GM12892 (cell line): ENCODE results near the gene PROM2.

Experiments
- DNase-seq: peaks from one replicate; pipeline ENCODE4 v3.0.0; 2011; ENCODE audit not compliant: insufficient read length
- FAIRE-seq: peaks from 2 replicates; lab custom pipeline; 2011; peaks lifted over from hg19 to GRCh38; lab: Jason Lieb, UNC
- POLR2A ChIP-seq: IDR thresholded peaks from 2 replicates; pipeline ENCODE4 v1.6.1; 2011; ENCODE audit warnings: low read depth, low read length, control low read depth
- POLR2AphosphoS5 ChIP-seq: IDR thresholded peaks from 2 replicates; pipeline ENCODE4 v1.6.1; 2011; ENCODE audit warnings: low read depth, low read length, control low read depth
- TAF1 ChIP-seq: IDR thresholded peaks from 2 replicates; pipeline ENCODE4 v1.6.1; 2011; ENCODE audit warnings: low read depth, mild to moderate bottlenecking, control low read depth, low read length, borderline replicate concordance

Gene PROM2

DNA sequence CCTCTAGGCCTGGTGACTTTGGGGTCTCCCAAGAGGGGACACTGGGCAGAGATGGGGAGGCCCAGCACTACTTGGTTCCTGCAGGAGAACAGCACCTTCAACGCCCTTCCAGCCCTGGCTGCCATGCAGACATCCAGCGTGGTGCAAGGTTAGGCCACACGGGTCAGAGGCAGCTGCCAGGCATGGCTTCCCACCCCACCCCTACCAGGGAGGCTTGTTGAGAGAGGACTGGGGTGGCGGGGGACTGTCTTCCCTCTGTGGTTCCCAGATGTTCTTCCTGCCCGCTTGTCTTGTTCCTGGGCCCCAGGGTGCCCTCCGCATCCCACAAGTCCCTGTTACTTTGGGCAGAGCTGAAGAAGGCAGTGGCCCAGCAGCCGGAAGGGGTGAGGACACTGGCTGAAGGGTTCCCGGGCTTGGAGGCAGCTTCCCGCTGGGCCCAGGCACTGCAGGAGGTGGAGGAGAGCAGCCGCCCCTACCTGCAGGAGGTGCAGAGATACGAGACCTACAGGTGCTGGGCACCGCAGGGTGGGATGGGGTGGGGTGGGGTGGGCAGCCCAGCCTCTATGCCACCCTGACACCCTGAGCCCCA lies 4.5 kb downstream of the PROM2 start:
- DNase-seq (no peak), FAIRE-seq (no peak)
- TF ChIP-seq TAF1, result no peak
- no peak for TF ChIP-seq POLR2A
- TF ChIP-seq POLR2AphosphoS5, result no peak

DNA sequence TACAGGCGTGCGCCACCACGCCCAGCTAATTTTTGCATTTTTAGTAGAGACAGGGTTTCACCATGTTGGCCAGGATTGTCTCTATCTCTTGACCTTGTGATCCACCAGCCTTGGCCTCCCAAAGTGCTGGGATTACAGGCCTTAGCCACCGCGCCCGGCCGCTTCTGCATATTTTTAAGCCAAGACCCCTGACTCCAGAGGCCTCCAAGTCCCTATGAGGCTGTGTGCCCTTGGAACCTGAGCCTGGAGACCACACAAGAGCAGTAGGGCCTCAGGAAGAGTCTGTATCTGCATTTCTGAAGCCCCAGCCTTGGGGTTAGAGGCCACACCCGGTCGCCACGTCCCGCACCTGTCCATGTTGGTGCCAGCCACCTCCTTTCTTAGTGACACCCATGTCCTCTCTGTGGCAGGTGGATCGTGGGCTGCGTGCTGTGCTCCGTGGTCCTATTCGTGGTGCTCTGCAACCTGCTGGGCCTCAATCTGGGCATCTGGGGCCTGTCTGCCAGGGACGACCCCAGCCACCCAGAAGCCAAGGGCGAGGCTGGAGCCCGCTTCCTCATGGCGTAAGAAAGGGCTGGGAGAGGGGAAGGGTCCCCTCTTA lies 5.3 kb downstream of the PROM2 start:
- FAIRE-seq (no peak), DNase-seq (no peak)
- TF ChIP-seq TAF1 (no peak), POLR2A (no peak), POLR2AphosphoS5 (no peak)

DNA sequence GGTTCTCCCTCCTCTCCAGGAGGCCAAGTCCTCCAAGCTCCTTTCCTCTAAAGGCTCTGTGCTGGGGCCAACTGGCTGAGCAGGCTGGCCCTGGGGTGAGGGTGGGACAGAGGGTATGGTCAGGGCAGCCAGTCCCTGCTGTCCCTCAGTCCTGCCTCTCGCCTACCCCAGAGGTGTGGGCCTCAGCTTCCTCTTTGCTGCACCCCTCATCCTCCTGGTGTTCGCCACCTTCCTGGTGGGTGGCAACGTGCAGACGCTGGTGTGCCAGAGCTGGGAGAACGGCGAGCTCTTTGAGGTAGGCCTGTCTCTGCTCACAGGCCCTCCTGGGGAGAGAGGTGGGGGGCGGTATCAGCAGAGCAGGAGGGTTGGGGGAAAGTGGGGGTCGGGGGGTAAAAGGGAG lies 6.8 kb downstream of the PROM2 start:
- DNase-seq (no peak), FAIRE-seq (no peak)
- TF ChIP-seq POLR2AphosphoS5, result no peak
- TF ChIP-seq TAF1, result no peak
- no peak for TF ChIP-seq POLR2A

DNA sequence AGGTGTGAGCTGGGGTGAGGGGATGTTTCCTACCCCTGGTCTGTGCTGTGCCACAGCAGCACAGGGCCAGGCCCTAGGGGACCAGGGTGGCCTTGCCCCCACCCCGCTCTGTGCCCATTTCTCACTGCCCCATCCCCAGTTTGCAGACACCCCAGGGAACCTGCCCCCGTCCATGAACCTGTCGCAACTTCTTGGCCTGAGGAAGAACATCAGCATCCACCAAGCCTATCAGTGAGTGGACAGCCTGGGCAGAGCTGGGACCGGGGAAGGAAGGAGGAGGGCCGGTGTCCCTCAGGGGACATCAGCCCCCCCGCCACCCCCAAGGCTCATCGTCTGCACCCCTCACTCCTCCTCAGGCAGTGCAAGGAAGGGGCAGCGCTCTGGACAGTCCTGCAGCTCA lies 7.5 kb downstream of the PROM2 start:
- FAIRE-seq, result no peak
- TF ChIP-seq POLR2AphosphoS5 (no peak), POLR2A (no peak), TAF1 (no peak)
- DNase-seq, result no peak

DNA sequence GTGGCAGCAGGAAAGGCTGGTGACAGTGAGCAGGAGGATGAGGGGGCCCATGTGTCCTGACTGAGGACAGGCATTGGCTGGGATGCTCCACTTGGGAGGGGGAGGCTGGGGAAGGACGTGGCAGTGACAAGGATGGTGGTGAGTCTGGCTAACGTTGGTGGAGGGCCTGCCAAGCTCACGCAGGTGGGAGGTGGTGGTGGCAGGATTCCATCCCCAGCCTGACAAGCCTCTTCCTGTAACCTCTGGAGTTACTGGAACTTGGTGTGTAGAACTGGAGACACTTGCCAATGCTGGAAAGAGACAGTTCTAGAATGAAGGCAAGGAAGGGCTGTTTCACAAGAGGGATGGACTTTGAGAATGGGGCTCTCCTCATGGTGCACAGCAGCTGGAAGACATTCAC lies 8.2 kb downstream of the PROM2 start:
- FAIRE-seq (no peak), DNase-seq (no peak)
- no peak for TF ChIP-seq TAF1
- no peak for TF ChIP-seq POLR2A
- no peak for TF ChIP-seq POLR2AphosphoS5

DNA sequence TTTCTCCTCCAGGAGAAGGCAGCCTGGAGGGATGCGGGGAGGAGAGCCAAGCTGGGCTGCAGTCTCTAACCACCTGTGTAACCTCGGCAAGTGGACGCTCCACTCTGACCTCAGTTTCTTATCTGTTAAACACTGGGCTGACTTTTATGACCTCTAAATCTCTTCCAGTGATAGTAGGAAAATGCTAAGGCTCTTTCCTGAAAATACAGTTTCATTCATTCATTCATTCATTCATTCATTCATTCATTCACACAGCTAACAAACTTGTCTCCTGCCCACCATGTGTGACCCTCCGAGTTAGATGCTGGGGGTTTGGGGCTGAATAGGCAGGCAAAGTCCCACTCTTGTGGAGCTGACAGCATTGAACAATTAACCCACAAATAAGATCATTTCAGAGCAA lies 9.3 kb downstream of the PROM2 start:
- TF ChIP-seq POLR2A (no peak), TAF1 (no peak), POLR2AphosphoS5 (no peak)
- no peak for DNase-seq
- no peak for FAIRE-seq

DNA sequence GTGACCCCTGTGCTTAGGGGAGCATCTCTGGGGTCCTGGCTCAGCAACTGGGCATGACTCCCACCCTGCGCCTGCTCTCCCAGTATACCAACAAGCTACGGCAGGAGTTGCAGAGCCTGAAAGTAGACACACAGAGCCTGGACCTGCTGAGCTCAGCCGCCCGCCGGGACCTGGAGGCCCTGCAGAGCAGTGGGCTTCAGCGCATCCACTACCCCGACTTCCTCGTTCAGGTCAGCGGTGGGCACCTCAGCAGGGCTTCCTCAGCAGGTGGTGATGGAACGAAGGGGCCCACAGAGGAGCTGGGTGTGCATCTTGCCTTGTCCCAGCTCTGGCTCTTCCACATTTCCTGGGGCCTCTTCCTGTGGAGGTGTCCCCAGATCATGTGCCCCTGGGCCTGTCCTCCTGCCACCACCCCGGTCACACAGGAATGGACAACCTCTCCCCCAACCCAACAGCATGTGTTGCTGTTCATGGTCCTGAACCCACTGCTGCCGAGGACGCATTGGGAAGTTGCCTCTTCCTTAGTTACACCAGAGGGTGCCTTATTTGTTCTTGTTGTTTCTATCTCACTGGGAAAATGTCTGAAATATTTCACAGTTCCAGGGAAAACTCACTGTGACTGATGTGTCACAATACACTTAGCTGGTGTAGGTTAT lies 10.8 kb downstream of the PROM2 start:
- DNase-seq (no peak), FAIRE-seq (no peak)
- no peak for TF ChIP-seq TAF1
- TF ChIP-seq POLR2AphosphoS5, result no peak
- TF ChIP-seq POLR2A, result no peak

DNA sequence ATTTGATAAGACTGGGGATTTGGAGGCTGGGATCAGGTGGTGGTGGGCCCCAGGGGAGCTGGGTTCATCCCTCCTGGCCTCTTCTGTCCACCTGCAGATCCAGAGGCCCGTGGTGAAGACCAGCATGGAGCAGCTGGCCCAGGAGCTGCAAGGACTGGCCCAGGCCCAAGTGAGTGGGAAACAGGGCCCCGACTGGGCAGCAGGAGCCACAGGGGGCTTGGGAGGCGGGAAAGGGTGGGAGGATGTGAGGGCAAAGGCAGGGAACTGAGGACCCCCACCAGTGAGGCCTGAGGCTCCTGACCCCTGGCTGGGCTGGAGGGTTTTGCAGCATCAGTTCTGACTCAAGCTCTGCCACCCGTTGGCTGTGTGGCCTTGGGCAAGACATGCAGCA lies 11.3 kb downstream of the PROM2 start:
- TF ChIP-seq TAF1 (no peak), POLR2A (no peak), POLR2AphosphoS5 (no peak)
- no peak for DNase-seq
- FAIRE-seq, result no peak

DNA sequence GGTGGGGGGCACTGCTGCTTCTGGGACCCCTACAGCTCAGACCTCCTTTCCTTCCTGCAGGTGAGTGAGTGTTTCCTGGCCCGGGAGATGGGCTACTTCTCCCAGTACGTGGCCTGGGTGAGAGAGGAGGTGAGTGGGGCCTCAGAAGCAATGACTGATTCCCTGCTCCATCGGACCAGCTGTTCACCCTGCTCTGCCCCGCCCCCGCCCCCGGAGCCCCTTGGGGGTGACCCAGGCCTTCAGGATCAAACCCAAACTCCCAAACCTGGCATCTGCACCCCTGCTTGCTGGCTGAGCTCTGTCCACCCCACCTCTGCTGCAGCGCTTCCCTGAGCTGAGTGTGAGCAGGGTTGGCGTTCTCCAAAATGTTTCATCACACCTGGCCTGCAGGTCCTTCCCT lies 13.1 kb downstream of the PROM2 start:
- no peak for DNase-seq
- TF ChIP-seq TAF1, result no peak
- no peak for TF ChIP-seq POLR2A
- no peak for FAIRE-seq

DNA sequence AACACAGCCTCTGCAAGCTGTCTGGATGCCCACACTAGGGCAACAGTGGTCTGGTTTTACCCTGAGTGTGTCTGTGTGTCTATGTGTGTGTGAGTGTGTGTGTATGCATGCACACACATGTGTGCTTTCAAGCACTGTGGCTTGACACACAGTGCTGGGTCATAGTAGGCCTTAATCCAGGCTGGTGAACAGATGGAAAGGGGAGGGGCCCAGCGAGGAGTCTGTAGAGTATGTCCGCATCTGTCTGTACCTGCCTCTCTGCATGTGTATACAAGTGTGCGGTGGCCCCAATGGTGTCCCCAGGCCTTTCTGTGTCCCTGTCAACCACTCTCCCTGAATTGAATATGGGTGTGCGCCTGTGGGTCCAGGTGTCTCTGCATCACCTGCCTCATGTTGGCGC lies 13.6 kb downstream of the PROM2 start:
- no peak for FAIRE-seq
- TF ChIP-seq TAF1, result no peak
- no peak for TF ChIP-seq POLR2A
- TF ChIP-seq POLR2AphosphoS5, result no peak
- no peak for DNase-seq

DNA sequence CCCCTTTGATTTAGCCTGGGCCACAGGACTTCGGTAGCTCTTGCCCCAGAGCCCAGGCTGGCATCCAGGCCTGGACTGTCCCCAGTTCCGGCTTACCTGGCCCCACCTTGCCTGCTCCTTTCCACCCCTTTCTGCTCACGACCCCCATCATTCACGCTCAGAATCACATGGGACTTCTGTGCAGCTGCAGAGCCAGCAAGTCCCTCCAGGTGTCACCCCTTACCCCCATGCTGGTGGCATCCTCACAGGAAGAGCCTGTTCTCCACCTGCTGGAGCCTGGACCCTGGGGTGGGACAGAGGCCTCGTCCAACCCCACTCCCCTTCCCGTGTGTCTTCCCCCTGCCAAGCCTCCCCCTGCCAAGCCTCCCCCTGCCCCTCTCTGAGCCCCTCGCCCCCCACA lies 15.0 kb downstream of the PROM2 start:
- no peak for TF ChIP-seq TAF1
- no peak for TF ChIP-seq POLR2A
- TF ChIP-seq POLR2AphosphoS5, result no peak
- no peak for FAIRE-seq
- no peak for DNase-seq

DNA sequence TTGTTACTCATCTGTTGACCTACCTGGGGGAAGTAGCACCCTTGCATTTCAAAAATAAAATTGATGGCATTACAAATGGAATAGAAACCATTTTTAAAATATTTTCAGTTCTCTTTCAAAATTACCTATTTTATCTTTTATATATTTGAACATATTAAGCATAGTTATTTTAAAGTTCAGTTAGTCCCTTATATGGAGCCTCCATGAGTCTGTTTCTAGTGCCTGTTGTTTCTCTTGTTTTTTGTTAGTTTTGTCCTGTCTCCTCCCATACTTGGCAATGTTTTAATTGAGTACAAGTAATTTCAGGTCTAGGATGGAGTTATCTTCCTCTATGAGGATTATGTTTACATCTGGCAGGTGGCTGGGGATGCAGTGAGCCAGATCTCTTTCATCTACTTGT lies 17.0 kb downstream of the PROM2 start:
- DNase-seq, result no peak
- no peak for TF ChIP-seq TAF1
- no peak for TF ChIP-seq POLR2A
- no peak for TF ChIP-seq POLR2AphosphoS5
- FAIRE-seq, result no peak
